HG02763 (cell line): ENCODE results near the gene MRO.
"Not testable (repeated sequence)": the region's sequence is repeated elsewhere in the genome, so short reads cannot be mapped to it uniquely, and the experiment has no call there.

Experiments used
- ATAC-seq: cut with Tn5 transposase; IDR thresholded peaks from one replicate; pipeline ENCODE4 v1.9.1; 2021; ENCODE audit warnings: mild to moderate bottlenecking, moderate library complexity; ENCODE audit not compliant: unreplicated experiment

The MRO gene

DNA sequence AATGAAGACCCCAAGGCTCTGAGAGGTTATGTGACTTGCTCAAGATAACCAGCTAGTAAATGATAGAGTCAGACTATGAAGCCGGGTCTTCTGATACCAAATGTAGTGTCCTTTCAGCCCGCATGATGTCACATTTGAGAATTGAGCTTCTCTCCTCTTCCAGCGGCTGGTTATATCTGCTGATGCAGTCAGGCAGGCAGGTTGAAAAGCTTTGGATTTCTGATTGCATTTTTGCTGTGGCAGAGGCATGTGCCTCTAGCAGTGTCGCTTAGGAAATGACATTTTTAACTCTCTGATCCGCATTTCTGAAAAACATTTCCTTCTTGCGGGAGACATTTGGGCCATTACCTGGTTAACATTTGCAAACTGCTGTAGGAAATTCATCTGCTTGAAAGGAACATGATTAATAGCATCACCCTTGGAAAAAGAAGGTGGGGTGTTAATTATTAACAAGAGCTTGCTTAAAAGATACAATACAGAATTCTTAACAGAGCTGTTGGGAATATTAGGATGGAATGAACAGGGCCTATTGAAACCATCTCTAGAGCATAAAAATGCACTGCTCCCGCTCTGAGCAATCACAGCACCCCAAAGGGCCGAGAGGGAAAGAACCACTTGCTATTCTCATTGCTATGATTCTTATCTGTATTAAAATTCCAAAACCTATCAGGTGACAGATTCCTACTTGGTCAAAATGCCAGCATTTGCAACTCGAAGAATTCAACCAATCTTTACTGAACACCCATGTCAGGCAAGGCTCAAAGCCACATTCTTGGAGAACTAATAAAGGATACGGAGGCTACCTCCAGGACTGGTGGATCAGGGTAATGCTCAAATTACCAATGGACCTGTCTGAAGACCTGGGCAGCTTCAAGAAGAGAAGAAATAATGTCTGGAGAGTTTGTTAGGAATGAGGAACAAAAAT is 25.9 kb downstream of the MRO start:
- ATAC-seq: no peak

DNA sequence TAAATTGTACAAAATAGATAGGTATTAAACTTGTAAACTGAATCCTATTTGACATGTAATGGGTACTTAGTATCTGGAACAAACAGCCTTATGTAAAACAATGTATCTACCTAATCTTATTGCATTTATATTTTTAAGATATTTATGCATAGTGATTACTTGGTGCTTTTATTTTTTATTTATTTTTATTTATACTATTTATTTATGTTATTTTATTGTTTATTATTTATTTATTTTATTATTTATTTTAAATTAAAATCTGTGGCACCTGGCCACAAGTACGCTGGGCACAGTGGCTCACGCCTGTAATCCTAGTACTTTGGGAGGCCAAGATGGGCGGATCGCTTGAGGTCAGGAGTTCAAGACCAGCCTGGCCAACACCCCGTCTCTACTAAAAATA is 26.9 kb downstream of the MRO start:
- no peak for ATAC-seq

DNA sequence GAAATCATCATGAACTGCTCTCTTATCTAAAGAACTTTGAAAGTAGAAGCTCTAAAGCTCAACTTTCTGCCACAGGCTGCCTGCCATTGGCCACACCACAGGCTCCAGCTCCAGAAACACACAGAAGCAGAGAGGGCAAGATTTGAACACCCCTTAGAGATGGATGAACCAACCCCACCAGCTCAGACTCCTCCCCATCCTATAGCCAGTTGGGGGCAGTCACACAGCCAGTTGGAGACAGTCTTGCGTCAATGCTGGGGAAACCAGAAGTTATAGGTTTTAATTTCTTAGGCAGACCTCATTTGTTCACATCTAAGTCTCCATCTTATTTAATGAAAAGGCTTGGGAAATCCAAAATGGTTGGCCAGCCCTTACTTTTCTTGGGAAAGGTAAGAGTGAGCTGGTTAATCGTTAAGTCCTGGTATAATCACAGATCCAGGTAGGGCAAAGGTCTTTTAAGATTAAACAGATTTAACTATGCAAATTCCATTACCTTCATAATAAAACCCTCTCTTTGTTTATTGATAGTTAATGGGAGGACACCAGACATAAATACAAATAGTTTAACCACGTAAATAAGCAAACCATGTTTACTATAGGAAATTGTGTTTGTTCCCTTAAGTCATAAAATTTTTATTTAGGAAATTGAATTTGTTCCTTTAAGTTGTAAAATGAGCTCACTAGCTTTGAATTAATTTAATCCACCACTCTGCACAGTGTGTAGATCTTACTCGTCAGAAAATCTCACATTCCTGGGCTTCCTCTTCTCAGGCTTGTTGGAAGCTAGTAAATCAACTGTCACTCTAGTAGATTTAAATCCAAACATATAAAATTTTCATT is 28.0 kb downstream of the MRO start:
- no peak for ATAC-seq

DNA sequence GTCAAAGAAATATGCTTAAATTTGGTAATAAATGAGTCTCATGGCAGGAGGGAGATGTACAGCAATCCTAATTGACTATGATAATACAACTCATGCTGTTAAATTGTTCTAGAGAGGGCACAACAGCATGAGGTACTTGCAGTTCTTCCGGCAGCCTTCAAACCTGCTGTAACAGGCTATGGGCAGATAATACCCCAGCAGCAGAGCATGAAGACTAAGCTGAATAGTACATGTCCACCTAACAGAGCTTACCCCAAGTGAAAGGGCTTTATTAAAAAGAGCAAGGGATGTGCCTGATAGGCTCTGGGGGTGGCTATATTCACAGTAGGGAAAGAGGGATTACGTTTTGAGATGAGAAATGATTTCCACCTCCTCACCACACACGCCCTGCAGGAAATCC is 28.9 kb downstream of the MRO start:
- no peak for ATAC-seq

- no peak for ATAC-seq
These were observed 29.6 kb downstream of the MRO start for GRCh38 chr18:50790241-50790640.

DNA sequence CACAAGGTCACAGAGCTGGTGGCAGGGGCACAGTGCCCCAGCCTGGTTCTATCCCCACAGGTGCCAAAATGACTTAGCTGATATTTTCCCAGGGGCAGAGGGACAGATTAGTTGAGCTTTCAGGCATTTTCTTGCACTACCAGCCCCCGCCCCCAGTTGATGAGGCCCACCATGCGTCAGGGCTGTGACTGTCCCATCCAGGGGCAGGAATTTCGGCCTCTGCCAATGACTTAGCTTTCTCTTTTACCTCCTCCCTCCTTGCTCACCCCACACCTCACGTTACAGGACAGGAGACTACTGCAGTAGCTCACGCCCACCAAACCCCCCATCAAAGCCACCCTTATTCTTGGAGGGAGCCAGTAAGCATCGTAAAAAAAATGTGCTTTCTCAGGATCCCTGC is 31.5 kb downstream of the MRO start:
- ATAC-seq: no peak

DNA sequence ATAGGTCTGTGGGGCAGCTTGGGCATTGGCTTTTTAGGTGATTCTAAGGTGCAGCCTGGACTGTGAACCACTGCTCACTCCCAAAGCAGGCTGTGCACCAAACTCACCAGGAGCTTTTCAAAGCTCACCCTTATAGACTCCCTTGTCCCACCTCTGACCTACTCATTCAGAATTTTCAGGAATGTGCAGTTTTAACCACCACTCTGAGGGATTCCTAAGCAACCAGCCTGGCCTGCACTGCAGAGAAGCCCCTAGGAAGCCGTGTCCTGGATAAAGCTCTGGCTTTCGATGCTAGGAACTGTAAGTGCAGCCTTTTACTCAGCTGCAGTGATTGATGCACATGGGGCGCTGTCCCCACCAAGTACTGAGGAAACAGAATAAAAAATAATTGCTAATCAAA is 33.0 kb downstream of the MRO start:
- no peak for ATAC-seq

- ATAC-seq: no peak
These were observed 36.3 kb downstream of the MRO start for GRCh38 chr18:50783553-50783952.

GRCh38 chr18:50779021-50779420 is 40.8 kb downstream of the MRO start:
- ATAC-seq: not testable (repeated sequence)

DNA sequence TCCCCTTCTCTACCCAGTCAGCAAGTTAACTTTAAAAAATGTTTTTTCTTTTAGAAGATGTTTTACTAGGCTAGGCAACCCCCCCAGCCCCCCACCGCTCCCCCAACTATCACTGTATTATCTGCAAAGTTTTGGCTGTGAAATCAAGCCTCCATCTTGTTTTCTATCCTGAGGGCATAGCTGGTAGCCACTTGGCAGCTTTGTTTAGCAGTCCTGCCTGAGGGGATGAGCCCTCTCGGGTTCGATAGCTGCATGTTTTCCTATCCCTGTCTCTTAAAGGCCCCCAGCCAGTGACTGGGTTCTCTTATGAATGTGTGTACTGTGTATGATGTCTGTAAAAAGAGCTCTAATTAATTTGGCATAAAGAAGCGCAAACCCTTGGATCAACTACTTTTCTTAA is 43.4 kb downstream of the MRO start:
- ATAC-seq: no peak

GRCh38 chr18:50775726-50776125 is 44.1 kb downstream of the MRO start:
- ATAC-seq: no peak

GRCh38 chr18:50775207-50775606 is 44.6 kb downstream of the MRO start:
- ATAC-seq: no peak

GRCh38 chr18:50769463-50769862 is 50.4 kb downstream of the MRO start:
- ATAC-seq: no peak

DNA sequence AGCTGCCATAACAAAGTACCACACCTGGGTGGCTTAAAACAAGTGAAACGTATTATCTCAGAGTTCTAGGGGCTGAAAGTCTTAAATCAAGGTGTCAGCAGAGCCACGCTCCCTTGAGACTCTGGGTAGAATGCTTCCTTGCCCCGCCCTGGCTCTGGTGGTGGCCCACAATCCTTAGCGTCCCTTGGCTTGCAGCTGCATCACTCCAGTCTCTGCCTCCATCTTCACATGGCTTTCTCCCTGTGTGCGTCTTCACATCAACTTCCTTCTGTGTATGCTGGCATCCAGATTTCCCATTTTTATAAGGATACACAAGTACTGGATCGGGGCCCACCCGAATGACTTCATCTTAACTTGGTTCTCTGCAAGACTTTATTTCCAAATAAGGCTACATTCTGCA is 62.5 kb downstream of the MRO start:
- ATAC-seq: no peak

GRCh38 chr18:50754297-50754696 is 65.5 kb downstream of the MRO start:
- ATAC-seq: no peak

DNA sequence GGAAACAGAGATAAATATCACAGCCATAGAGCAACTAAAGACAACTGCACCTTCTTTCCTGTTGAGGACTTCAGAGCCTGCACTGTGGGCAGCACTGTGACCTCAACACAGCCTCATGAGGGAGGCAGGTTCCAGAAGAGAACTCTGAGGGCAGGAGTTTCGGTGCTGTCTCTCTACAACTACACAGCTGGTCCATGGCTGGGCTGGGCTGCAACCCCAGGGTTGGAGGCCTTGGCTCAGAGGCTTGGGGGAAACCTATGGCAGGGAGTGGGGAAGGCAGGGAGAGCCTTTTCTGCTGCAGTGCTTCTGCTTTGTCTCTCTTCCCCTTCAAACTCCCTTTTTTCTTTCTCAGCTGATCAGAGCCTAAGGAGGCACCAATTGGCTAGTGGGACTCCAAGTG is 66.5 kb downstream of the MRO start:
- ATAC-seq: no peak

DNA sequence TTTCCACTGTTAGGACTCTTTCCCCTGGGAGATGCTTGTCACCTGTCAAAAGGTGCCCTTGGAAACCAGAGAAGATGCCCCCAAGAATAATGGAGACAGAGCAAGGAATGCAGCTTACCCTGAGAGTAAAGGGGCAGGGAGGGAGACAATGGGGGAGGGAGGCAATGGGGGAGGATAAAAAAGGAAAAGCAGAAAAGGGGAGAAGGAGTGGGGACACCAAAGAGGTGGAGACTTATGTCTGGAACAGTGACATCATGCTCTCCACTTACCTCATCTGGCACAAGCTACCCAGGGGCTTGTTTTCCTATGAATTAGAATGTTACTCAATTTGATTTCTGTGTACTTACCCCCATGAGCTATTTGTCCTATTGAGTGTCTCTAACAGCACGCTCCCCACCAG is 67.9 kb downstream of the MRO start:
- no peak for ATAC-seq

- ATAC-seq: no peak
These were observed 68.3 kb downstream of the MRO start for GRCh38 chr18:50751490-50751889.

DNA sequence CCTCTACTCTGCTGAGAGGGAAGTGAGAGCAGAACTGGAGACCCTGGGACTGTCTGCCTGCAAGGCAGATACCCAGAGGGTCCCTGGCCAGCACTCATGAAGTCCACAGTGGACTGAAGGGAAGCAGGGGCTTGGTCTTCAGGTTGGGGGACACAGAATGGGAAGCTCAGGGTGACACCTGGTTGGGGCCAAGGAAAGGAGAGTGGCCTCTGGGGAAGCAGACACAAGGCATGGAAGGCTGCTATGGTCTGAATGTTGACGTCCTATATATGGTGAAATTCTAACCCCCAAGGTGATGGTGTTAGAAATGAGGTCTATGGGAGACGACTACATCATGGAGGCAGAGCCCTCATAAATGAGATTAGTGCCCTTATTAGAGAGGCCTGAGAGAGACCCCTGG is 69.3 kb downstream of the MRO start:
- no peak for ATAC-seq

- ATAC-seq: no peak
These were observed 69.9 kb downstream of the MRO start for GRCh38 chr18:50749945-50750344.

DNA sequence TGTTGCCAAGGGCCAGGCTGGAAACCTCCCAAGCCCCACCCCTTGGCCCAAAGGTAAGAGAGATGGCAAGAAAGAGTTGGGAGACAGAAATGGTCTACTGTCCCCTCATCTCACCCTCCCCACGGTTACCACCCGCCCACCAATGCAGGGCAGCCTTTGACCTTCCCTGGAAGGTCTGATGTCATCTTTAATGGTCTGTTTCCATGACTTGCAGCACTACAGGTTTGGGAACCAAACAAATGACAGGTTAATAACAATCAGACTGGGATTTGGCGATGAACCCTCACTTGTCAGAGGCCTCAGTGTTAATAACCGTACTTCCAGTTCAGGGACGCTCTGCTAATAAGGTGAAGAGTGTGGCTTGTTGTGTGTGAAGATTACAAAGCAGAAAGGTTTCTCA is 70.4 kb downstream of the MRO start:
- ATAC-seq: no peak
